Suprapubic skin (tissue), 4 donors: ENCODE measurements around the gene EPB41L4B.

ENCODE experiments used
- CTCF ChIP-seq, 2 donors: fragments of 200-600 bp in 1 of 2; fragments of 450-650 bp in 1 of 2; sonication (generic) in 1 of 2; IDR thresholded peaks; one replicate each; pipeline ENCODE4 v1.5.1; 2016 to 2019; ENCODE audit warnings: antibody characterized with exemption in 2 of 2, mild to moderate bottlenecking in 1 of 2, moderate library complexity in 1 of 2
- EP300 ChIP-seq: sonication (generic); formaldehyde crosslinking; IDR thresholded peaks from one replicate; pipeline ENCODE4 v1.6.1; 2017; ENCODE audit warnings: antibody characterized with exemption
- POLR2AphosphoS5 ChIP-seq, 3 donors: sonication (generic); formaldehyde crosslinking; IDR thresholded peaks; one replicate each; pipeline ENCODE4 v1.6.1; 2017; ENCODE audit warnings: antibody characterized with exemption in 3 of 3

- no peak for TF ChIP-seq CTCF (IDR thresholded peaks at IDR 0.05)
- TF ChIP-seq EP300 = no peak
- no peak for TF ChIP-seq POLR2AphosphoS5 (IDR thresholded peaks at IDR 0.05)
These were observed 20.7 kb upstream of the EPB41L4B start for GRCh38 chr9:109341561-109341960.
